Right atrium auricular region (tissue), 2 donors: ENCODE measurements around the gene HGS. TPM values are rescaled to one million over a fixed set of nuclear protein-coding genes. Genes with fewer than 3 reads are reported as not detected.
A peak's percentile ranks its signal among the peaks of the same experiment; 100 is the strongest.

Experiments
- DNase-seq: peaks from one replicate; pipeline ENCODE4 v3.0.0-alpha.2; 2019; ENCODE audit warnings: low spot score
- H3K27ac ChIP-seq, 2 donors: fragments of 200-600 bp; sonication (generic); 1 replicate in 1 of 2; 2 replicates in 1 of 2; pipeline ENCODE4 v1.5.1; 2016 to 2019
- H3K27me3 ChIP-seq, 2 donors: fragments of 200-600 bp; sonication (generic); one replicate each; pipeline versions ENCODE4 v1.5.1 to v1.6.0; 2017 to 2019
- H3K36me3 ChIP-seq: fragments of 200-600 bp; sonication (generic); one replicate; pipeline ENCODE4 v1.5.1; 2016
- H3K4me1 ChIP-seq, 2 donors: fragments of 200-600 bp; sonication (generic); one replicate each; pipeline versions ENCODE4 v1.5.1 to v1.6.0; 2017 to 2019
- H3K4me3 ChIP-seq, 2 donors: fragments of 200-600 bp; sonication (generic); 1 replicate in 1 of 2; 2 replicates in 1 of 2; pipeline ENCODE4 v1.5.1; 2017 to 2019; ENCODE audit warnings: mild to moderate bottlenecking in 1 of 2, moderate library complexity in 1 of 2
- H3K9me3 ChIP-seq, 2 donors: fragments of 200-600 bp; sonication (generic); one replicate each; pipeline ENCODE4 v1.5.1; 2019
- total RNA-seq, 2 donors: library from RNA; depleted of rRNA; stranded (reverse); fragments of >200 nt; gene quantifications; one replicate each; pipeline ENCODE4 v1.1.0, GENCODE V29; 2016
- TF ChIP-seq, protein P1 (sequence below), 2 donors: fragments of 200-600 bp; sonication (generic); IDR thresholded peaks; one replicate each; pipeline ENCODE4 v1.5.1; 2019; ENCODE audit warnings: antibody characterized with exemption in 2 of 2

Gene HGS
- total RNA-seq, 2 donors from 2014 or later = 33.7 to 59.5 TPM

DNA sequence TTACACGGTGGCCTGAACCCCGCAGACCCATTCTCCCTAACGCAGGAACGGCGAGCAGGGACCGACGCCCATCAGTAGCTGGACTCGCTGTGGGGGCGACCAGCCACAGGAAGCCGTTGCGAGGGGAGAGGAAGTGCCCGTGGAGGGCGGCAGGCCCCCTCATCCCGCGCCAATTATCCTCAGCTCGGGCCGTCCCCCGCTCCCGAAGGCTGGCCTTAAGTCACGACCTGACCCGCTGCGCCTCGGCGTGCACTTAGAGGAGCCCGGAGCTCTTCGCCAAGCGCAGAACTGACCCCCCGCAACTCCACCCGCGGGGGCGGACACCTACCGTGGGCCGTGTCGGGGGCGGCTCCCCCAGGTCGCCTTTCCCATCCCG lies 615 bp upstream of the HGS start:
- Histone ChIP-seq H3K4me1 (peaks cover 0 to 39% of the 10 kb centered on the region in 2 donors), H3K9me3 (no peaks in the 10 kb centered on the region), H3K27me3 (no peaks in the 10 kb centered on the region), H3K36me3 (peaks cover 29% of the 10 kb centered on the region), H3K4me3 (peak overlapping the region; percentile 97 to 98), H3K27ac (peak overlapping the region; percentile 78 to 79)
- TF ChIP-seq, protein P1, sequence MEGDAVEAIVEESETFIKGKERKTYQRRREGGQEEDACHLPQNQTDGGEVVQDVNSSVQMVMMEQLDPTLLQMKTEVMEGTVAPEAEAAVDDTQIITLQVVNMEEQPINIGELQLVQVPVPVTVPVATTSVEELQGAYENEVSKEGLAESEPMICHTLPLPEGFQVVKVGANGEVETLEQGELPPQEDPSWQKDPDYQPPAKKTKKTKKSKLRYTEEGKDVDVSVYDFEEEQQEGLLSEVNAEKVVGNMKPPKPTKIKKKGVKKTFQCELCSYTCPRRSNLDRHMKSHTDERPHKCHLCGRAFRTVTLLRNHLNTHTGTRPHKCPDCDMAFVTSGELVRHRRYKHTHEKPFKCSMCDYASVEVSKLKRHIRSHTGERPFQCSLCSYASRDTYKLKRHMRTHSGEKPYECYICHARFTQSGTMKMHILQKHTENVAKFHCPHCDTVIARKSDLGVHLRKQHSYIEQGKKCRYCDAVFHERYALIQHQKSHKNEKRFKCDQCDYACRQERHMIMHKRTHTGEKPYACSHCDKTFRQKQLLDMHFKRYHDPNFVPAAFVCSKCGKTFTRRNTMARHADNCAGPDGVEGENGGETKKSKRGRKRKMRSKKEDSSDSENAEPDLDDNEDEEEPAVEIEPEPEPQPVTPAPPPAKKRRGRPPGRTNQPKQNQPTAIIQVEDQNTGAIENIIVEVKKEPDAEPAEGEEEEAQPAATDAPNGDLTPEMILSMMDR (IDR thresholded peaks at IDR 0.05) = no peak
- no peak for DNase-seq

DNA sequence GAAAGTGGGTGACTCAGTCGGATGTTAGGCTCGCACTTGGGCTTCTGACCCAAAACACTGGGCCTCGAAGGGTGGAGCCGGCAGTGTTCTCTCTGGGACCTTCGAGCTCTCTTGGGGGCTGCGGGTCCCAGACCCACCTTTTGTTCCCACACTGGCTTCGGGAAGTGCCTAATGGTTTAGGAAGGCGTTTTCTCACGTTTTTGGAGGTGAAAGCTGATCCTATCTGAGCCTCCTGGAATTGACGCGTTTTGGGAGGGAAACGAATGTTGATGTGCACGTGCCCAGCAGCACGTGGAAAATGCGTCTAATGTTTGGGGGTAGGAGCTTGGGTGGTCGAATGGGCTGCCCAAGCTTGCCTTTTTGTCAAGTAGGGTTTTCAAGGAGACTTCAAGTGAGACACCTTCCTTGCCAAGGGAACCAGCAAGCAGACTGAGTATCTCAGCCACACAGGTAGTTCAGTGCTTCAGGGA lies 666 bp downstream of the HGS start:
- Histone ChIP-seq H3K27me3 (no peaks in the 10 kb centered on the region), H3K9me3 (no peaks in the 10 kb centered on the region), H3K4me1 (peaks cover 0 to 39% of the 10 kb centered on the region in 2 donors), H3K36me3 (peaks cover 42% of the 10 kb centered on the region), H3K27ac (peak overlapping the region; percentile 75 to 77), H3K4me3 (peak overlapping the region; percentile 97 to 98)
- peak; percentile 74 for DNase-seq
- TF ChIP-seq, protein P1 (IDR thresholded peaks at IDR 0.05) = no peak

DNA sequence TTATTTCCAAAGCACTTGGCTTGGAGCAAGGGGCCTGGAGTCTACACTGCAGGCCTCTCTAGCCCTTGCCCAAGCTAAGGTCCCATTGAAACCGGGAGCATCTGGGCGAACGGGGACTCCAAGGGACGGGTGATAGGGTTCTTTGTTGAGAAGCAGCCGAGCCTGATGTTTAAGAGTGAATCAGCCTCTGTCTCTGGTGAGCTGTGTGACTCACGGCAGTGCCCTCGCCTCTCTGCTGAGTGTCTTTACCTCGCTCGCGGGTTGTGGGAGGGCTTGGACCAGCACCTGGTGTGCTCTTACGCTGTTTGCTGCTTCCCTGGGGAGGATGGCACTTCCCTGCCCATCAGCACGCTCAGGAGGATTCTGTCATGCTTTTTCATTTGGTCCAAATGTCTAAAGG lies 1.3 kb downstream of the HGS start:
- peaks cover 48% of the 10 kb centered on the region for H3K36me3 ChIP-seq
- no peaks in the 10 kb centered on the region for H3K27me3 ChIP-seq
- H3K4me1 ChIP-seq = peaks cover 0 to 36% of the 10 kb centered on the region in 2 donors
- H3K27ac ChIP-seq = peak overlapping the region in 1 of 2 donors; percentile 75
- no peaks in the 10 kb centered on the region for H3K9me3 ChIP-seq
- peak overlapping the region; percentile 97 to 98 for H3K4me3 ChIP-seq
- TF ChIP-seq, protein P1 (IDR thresholded peaks at IDR 0.05) = no peak
- DNase-seq = no peak

DNA sequence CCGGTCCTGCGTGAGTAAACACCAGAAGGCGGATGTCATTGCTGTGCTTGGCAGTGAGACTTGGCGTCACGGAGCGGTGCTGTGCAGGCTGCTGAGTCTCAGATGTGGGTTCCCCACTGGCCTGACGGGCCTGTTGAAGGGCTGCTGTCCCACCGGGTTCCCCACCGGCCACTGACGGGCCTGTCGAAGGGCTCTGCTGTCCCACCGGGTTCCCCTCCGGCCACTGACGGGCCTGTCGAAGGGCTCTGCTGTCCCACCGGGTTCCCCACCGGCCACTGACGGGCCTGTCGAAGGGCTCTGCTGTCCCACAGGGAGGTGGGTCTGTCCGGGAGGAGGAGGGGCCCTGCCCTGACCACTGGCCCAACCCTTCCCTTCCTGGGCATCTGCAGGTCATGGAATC lies 2.8 kb downstream of the HGS start:
- H3K27ac ChIP-seq = no peak overlapping the region
- no peaks in the 10 kb centered on the region for H3K27me3 ChIP-seq
- H3K36me3 ChIP-seq = peaks cover 63% of the 10 kb centered on the region
- no peaks in the 10 kb centered on the region for H3K9me3 ChIP-seq
- H3K4me1 ChIP-seq = peaks cover 0 to 33% of the 10 kb centered on the region in 2 donors
- TF ChIP-seq, protein P1 (IDR thresholded peaks at IDR 0.05) = no peak
- DNase-seq = no peak
- no peak overlapping the region for H3K4me3 ChIP-seq

DNA sequence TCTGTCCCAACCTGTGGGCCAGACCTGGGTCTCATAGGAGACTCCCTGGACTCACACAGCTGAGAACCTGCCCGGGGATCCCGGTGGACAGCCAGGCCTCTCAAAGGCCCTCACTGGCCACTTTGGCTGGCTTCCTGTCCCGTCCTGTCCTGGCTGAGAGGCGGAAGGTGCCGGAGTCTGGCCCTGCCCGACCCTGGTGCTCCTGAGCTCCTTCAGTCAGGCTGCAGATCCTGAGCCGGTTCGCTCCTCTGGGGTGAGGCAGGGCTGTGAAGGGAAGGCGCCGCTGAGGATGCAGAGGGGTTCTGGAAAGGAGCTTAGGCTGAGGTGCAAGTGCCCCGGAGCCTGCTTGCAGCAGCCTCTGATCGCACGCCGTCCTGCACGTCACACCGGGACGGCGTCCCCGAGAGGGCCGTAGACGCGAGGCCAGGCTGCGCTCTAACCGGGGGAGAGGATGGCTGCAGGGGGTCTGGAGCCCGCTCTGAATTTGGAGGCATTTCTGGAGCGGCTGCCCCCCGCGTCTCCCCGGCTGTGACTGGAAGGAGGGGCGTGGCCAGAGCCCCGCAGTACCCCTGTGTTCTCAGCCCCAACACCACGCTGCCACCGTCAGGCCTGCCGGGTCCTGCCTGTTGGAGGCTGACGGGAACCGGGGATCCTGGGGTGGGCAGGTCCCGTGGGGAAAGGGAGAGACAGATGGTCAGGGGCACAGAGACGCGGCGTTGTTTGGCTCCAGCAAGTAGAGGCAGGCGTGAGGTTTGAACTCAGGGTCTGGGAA lies 4.1 kb downstream of the HGS start:
- Histone ChIP-seq H3K36me3 (peaks cover 77% of the 10 kb centered on the region), H3K27ac (no peak overlapping the region), H3K27me3 (no peaks in the 10 kb centered on the region), H3K9me3 (no peaks in the 10 kb centered on the region), H3K4me1 (peaks cover 0 to 20% of the 10 kb centered on the region in 2 donors), H3K4me3 (no peak overlapping the region)
- TF ChIP-seq, protein P1 (IDR thresholded peaks at IDR 0.05) = no peak
- no peak for DNase-seq
